GM21576 (cell line): Measurements from ENCODE around the gene DDX31.

Experiments
- ATAC-seq: cut with Tn5 transposase; IDR thresholded peaks from one replicate; pipeline ENCODE4 v1.9.1; 2021; ENCODE audit warnings: mild to moderate bottlenecking, moderate library complexity; ENCODE audit not compliant: unreplicated experiment

The DDX31 gene

GRCh38 chr9:132638240-132638639, 31.5 kb downstream of the DDX31 start:
- no peak for ATAC-seq

DNA sequence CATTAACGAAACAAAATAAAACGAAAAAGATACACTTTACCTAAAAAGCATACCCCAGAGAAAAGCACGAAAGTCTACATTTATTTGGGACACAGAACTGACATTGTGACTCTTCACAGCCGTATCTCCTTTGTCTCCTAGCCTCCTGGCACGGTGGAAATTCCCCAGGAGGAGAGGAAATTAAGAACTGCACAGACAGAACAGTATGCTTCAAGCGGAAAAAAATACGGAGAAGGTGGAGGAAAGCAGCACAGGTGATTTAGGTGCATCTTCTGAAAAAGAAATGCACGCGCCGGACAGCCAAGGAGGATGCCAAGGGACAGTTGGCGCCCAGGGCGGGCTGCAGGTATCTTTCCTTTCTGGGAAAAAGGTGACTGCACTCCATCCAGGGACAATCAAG, 32.0 kb downstream of the DDX31 start:
- ATAC-seq = no peak

DNA sequence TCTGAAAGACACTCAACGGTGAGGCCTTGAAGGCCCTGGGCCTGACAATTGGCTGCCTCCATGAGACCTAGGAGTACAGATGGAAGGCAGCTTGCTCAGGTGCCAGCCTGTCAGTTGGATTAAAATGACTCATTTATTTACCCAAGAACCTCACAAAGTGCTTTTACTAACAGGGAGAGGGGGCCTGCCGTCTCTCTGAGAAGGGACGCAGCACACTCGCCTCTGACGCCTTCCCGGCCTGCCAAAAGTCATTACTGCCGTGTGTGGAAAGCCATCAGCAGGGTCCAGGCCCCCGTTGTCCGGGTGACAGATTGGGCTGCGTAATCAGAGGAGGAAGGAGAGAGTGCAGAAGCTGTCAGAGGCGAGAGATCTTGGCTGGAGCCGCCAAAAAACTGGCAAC, 32.4 kb downstream of the DDX31 start:
- no peak for ATAC-seq

GRCh38 chr9:132634327-132634726, 35.5 kb downstream of the DDX31 start:
- no peak for ATAC-seq

GRCh38 chr9:132632413-132633129, 37.2 kb downstream of the DDX31 start:
- no peak for ATAC-seq

DNA sequence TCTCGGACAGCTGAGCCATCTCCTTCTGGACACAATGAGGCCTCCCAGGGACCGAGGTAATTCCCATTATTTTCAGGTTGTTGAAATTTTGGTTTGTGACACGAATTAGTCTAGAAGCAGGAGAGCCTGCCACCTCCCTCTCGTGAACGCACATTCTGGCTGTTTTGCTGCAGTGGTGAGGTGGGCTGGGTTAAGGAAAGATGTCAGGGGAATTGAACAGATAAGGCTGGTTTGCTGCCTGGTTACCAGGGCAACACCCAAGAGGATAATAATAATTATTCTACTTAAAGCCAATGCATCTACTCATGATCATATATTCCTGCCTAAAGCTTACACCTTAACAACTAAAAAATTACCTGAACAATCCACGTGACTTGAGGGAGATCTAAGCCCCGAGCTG, 38.1 kb downstream of the DDX31 start:
- ATAC-seq = no peak

- no peak for ATAC-seq
These were observed 38.5 kb downstream of the DDX31 start for GRCh38 chr9:132631280-132631679.

GRCh38 chr9:132630811-132631210, 39.0 kb downstream of the DDX31 start:
- no peak for ATAC-seq

- no peak for ATAC-seq
These were observed 39.7 kb downstream of the DDX31 start for GRCh38 chr9:132630116-132630515.

DNA sequence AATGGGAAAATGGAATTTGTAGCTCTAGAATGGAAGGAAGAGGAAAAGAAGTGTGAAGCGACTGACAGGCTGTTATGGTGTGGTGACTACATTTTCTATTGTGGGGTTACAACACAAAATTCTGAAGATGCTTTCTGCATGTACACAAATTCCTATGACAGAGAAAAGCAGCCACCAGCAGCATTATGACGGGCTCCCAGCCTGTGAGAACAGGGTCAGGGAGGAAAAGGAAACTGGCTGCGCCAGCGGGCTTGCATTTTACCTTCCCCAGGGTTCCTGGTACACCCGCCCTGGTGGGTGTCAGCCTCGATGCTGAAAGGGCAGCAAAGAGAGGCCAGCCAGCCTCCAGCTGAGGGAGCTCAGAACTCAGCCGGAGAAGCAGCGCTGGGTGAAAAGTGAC, 41.0 kb downstream of the DDX31 start:
- no peak for ATAC-seq

DNA sequence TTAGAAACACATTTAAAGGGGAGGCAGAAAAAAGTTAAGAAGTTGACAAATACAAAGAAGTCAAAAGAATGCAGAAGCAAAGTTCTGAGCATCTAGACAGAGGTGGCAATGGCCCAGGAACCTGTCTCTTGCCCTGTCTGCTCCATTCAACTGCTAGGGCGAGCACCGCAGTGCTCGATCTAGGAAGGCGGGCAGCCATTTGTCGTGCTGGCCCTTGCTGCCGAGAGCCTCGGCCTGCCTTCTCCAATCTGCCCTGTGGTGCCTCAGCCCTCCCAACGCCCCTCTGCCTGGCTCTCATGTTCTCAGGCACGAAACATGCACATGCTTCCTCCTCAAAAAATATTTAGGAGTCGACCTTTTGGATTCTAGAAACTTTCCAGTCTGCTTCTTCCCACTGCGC, 42.2 kb downstream of the DDX31 start:
- no peak for ATAC-seq

DNA sequence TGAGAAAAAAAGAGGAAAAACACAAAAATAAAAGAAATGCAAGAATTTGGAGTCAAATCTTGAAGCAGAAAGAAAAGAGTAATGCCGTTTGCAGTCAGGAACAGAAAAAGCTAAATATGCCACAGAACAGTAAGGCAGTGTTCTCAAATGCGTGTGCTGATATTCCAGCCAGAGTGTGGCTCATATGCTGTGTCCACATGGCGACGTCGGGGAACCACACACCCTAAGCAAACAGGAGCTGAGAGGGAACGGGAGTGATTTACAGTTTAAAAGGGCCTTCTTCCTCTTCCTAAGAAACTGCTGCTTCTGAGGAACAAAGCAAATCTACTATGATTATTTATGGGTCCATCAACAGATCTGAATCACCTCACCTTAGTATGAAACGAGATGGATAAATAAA, 42.7 kb downstream of the DDX31 start:
- no peak for ATAC-seq

- no peak for ATAC-seq
These were observed 43.5 kb downstream of the DDX31 start for GRCh38 chr9:132626285-132626684.

DNA sequence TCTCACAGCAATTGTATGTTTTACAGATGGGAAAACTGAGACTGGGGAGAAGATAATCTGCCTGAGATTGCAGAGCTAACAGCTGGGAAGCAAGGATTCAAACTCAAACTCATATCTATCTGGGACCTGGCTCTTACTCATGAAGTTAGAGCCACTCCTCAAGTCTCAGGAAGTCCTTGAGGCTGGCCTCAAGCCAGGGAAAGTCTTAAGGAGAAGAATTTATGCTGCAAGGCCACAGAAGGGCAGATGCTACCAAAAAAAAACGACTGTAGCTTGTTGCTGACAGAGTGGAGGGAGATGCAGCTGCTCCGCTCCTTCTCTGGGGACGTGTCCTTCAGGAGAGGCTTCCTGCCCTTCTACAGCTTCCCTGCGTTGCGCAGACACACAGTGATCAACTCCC, 47.6 kb downstream of the DDX31 start:
- no peak for ATAC-seq

- no peak for ATAC-seq
These were observed 53.1 kb downstream of the DDX31 start for GRCh38 chr9:132616725-132617124.

- ATAC-seq = no peak
These were observed 54.0 kb downstream of the DDX31 start for GRCh38 chr9:132615774-132616173.

GRCh38 chr9:132614324-132614723, 55.5 kb downstream of the DDX31 start:
- ATAC-seq = no peak

DNA sequence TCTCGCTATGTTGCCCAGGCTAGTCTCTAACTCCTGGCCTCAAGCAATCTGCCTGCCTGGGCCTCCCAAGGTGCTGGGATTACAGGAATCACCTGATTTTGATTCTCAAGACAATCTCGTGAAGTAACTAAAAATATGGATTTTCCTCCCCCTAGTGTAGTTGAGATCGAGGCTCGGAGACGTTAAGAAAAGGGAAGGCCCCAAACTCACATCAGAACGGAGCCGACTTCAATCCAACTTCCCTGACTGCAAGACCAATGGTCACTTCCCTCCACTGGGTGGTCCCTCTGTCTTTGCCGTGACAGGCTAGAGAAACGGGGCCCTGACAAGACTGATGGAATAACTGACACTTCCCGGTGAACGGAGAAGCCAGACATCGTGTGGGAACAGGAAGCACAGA, 59.1 kb downstream of the DDX31 start:
- no peak for ATAC-seq

DNA sequence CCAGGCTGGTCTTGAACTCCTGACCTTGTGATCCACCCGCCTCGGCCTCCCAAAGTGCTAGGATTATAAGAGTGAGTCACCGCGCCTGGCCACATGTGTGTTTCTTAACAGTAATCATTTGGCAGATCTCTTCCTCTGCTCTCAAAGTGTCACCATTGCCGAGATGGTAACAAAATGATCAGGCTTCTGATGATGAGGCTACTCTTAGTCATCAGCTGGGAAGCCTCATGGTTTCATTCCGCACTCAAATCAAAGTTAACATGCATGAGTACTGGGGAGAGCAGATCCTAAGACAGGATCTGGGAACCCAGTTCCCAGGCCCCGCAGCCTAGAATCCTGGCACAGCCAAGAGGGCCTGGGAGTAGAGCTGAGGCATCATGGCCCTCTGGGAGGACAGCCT, 60.0 kb downstream of the DDX31 start:
- ATAC-seq = no peak

DNA sequence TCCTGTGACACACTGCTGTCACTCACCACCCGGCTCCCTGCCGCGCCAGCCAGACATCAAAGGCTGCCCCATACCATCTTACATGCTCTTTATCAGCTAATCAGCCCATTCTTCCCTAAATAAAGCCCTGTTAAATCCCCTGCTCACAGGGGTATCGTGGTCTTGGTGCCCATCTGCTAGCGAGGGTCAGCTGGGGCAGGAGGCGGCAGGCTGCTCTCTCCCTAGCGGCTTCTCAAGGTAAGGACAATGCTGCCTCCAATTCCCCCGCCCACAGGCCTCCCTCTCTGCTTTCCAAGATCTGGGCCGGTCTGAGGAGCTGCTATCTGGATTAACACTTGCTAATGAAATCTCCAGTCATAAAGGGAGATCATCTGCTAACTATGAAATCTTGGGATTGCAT, 60.6 kb downstream of the DDX31 start:
- no peak for ATAC-seq

DNA sequence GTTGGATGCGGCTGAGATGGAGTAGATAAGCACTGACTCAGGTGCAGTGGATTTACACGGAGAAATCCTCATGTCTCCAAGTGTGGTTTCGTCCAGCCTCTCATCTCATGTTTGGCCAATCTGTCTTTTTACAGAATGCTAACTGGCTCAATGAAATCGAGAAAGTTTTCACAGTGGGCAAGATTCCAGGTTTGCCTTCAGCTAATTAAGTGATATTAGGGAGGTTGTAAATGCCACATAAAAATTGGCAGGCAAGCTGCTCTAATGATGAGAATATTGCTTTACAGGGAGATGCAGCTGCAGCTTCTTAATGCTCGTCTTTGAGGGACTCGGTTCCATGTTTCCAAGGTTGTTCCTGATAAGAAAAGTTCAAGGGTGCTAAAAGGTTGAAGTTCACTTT, 63.7 kb downstream of the DDX31 start:
- ATAC-seq = no peak

- ATAC-seq = no peak
These were observed 64.4 kb downstream of the DDX31 start for GRCh38 chr9:132605387-132605786.

- no peak for ATAC-seq
These were observed 67.6 kb downstream of the DDX31 start for GRCh38 chr9:132602207-132602606.
